AG10803 (cell line): ENCODE data around the gene ZNF804A.

Experiments used
- DNase-seq: peaks from one replicate; pipeline ENCODE4 v3.0.0; 2010; ENCODE audit warnings: low read depth
- H3K4me3 ChIP-seq: 2 replicates; pipeline ENCODE4 v1.5.1; 2011; ENCODE audit warnings: mild to moderate bottlenecking, low read length, control low read depth
- CTCF ChIP-seq: conservative IDR thresholded peaks from 2 replicates; pipeline ENCODE4 v1.5.1; 2011; ENCODE audit warnings: mild to moderate bottlenecking, low read length, control low read depth, inconsistent platforms

Gene ZNF804A

GRCh38 chr2:184938221-184938985, 340.1 kb downstream of the ZNF804A start:
- DNase-seq = no peak
- H3K4me3 ChIP-seq = no peak overlapping the region
- TF ChIP-seq CTCF = no peak

- no peak for DNase-seq
- TF ChIP-seq CTCF = no peak
- no peak overlapping the region for H3K4me3 ChIP-seq
Measured at GRCh38 chr2:184945326-184945725, 347.0 kb downstream of the ZNF804A start.

GRCh38 chr2:184945824-184946223, 347.5 kb downstream of the ZNF804A start:
- TF ChIP-seq CTCF = no peak
- DNase-seq = no peak
- no peak overlapping the region for H3K4me3 ChIP-seq

- H3K4me3 ChIP-seq = no peak overlapping the region
- TF ChIP-seq CTCF = no peak
- no peak for DNase-seq
Measured at GRCh38 chr2:184956856-184957255, 358.5 kb downstream of the ZNF804A start.

- no peak for DNase-seq
- H3K4me3 ChIP-seq = no peak overlapping the region
- no peak for TF ChIP-seq CTCF
Measured at GRCh38 chr2:184971546-184972068, 373.3 kb downstream of the ZNF804A start.
